ENCODE measurements around the gene SLC44A3. TPM values are rescaled to one million over a fixed set of nuclear protein-coding genes. Genes with fewer than 3 reads are reported as not detected.

The SLC44A3 gene
- polyA plus RNA-seq, 2 of the 4 experiments (the other 2 are of a cell fraction), result 1.9 to 5.4 TPM

GRCh38 chr1:94863919-94864318 lies 43.8 kb downstream of the SLC44A3 start:
- WGBS (ENCODE audit: missing lambda C conversion rate), result 0% methylated on average over 4 of the region's 4 CpGs
- no peaks in the 10 kb centered on the region for H3K9me3 ChIP-seq
- FAIRE-seq (peak; percentile 36), DNase-seq (ENCODE audit: low read depth in 1 of 2, low spot score in 1 of 2) (peak; percentile 62 to 64), ATAC-seq (peak; percentile 88 to 94)
- POLR2A ChIA-PET, result interaction anchor here (0.6 to 1.9 kb wide), 2 partner anchors 9 to 122 kb away, joined by 4 to 5 read pairs; no protein-coding TSS in a partner anchor
- peaks cover 37% of the 10 kb centered on the region for H3K4me1 ChIP-seq
- peak overlapping the region; percentile 28 for H3K4me3 ChIP-seq
- CTCF ChIA-PET, result interaction anchor here (0.9 to 7.5 kb wide), 4 partner anchors 10 to 180 kb away, joined by 3 to 51 read pairs (median 32); no protein-coding TSS in a partner anchor
- H3K4me2 ChIP-seq, result peak overlapping the region; percentile 88
- TF ChIP-seq EP300 (IDR thresholded peaks at IDR 0.05) (no peak), RCOR1 (IDR thresholded peaks at IDR 0.05; ENCODE audit: low read depth, low read length) (no peak), SMC3 (IDR thresholded peaks at IDR 0.05) (peak; percentile 7; the same call in 1 of the 3 replicates), ZNF302 (CRISPR knock-in tag; IDR thresholded peaks at IDR 0.05) (no peak), MYC (IDR thresholded peaks at IDR 0.05; ENCODE audit: borderline replicate concordance, low read length) (no peak), TP53 (CRISPR knock-in tag; IDR thresholded peaks at IDR 0.05) (no peak), EHF (CRISPR knock-in tag; IDR thresholded peaks at IDR 0.05) (no peak), EHMT2 (IDR thresholded peaks at IDR 0.05; ENCODE audit: low read depth) (no peak), NR3C1 (IDR thresholded peaks at IDR 0.05) (no peak), USF2 (IDR thresholded peaks at IDR 0.05) (no peak), TFCP2L1 (CRISPR knock-in tag; IDR thresholded peaks at IDR 0.05) (no peak), BHLHE40 (IDR thresholded peaks at IDR 0.05; ENCODE audit: low read depth, low read length) (no peak), FOSL2 (IDR thresholded peaks at IDR 0.05) (peak; percentile 67), FOSL2 (CRISPR knock-in tag; IDR thresholded peaks at IDR 0.05) (peak; percentile 80), MAZ (IDR thresholded peaks at IDR 0.05; ENCODE audit: borderline replicate concordance, low read depth, low read length) (no peak), JUNB (IDR thresholded peaks at IDR 0.05) (peak; percentile 65), JUN (IDR thresholded peaks at IDR 0.05) (peak; percentile 22 to 45; a peak in 1 of 5 replicates), NPAS2 (CRISPR knock-in tag; IDR thresholded peaks at IDR 0.05; ENCODE audit: borderline replicate concordance) (no peak), ELK1 (IDR thresholded peaks at IDR 0.05; ENCODE audit: low read depth, low read length) (no peak), HOXB13 (CRISPR knock-in tag; IDR thresholded peaks at IDR 0.05; ENCODE audit: low read depth) (no peak)
- peak overlapping the region; percentile 77 to 85 for H3K27ac ChIP-seq

- ATAC-seq, result peak in 1 of 2 experiments; percentile 58; a peak in 3 of 6 replicates
- H3K4me3 ChIP-seq, result peak overlapping the region; percentile 28
- no peaks in the 10 kb centered on the region for H3K9me3 ChIP-seq
- peak overlapping the region; percentile 77 to 85 for H3K27ac ChIP-seq
- CTCF ChIA-PET, result interaction anchor here (0.8 to 7.5 kb wide), 7 partner anchors 8 to 179 kb away, joined by 3 to 51 read pairs (median 5); no protein-coding TSS in a partner anchor
- DNase-seq (ENCODE audit: low read depth in 1 of 2, low spot score in 1 of 2), result peak in 1 of 2 experiments; percentile 2
- 5% methylated on average over 9 of the region's 9 CpGs for WGBS (ENCODE audit: missing lambda C conversion rate)
- TF ChIP-seq EP300 (IDR thresholded peaks at IDR 0.05), result no peak
- peaks cover 37% of the 10 kb centered on the region for H3K4me1 ChIP-seq
- POLR2A ChIA-PET, result interaction anchor here (1.9 kb wide), 1 partner anchor 10 kb away, joined by 4 read pairs; no protein-coding TSS in a partner anchor
- H3K4me2 ChIP-seq, result peak overlapping the region; percentile 88
- no peak for FAIRE-seq
Observed at GRCh38 chr1:94864821-94865220, 44.7 kb downstream of the SLC44A3 start.

GRCh38 chr1:94865360-94865759 lies 45.2 kb downstream of the SLC44A3 start:
- no peaks in the 10 kb centered on the region for H3K9me3 ChIP-seq
- POLR2A ChIA-PET, result interaction anchor here (1.9 kb wide), 1 partner anchor 11 kb away, joined by 4 read pairs; no protein-coding TSS in a partner anchor
- peak overlapping the region; percentile 77 to 85 for H3K27ac ChIP-seq
- H3K4me2 ChIP-seq, result peak overlapping the region; percentile 88
- WGBS (ENCODE audit: missing lambda C conversion rate), result 71% methylated on average over 4 of the region's 4 CpGs
- DNase-seq (ENCODE audit: low read depth in 1 of 2, low spot score in 1 of 2), result no peak
- no peak for FAIRE-seq
- ATAC-seq, result 0 out of 6 replicates have a peak, but pooled peaks of 1 of the 2 experiments have one; percentile 25
- CTCF ChIA-PET, result interaction anchor here (0.8 to 7.5 kb wide), 5 partner anchors 8 to 179 kb away, joined by 3 to 51 read pairs (median 5); no protein-coding TSS in a partner anchor
- peaks cover 37% of the 10 kb centered on the region for H3K4me1 ChIP-seq
- H3K4me3 ChIP-seq, result no peak overlapping the region
- TF ChIP-seq FOSB (CRISPR knock-in tag; IDR thresholded peaks at IDR 0.05), result no peak
- TF ChIP-seq BCL3 (IDR thresholded peaks at IDR 0.05), result no peak
- no peak for TF ChIP-seq NR3C1 (IDR thresholded peaks at IDR 0.05)
- TF ChIP-seq MYC (IDR thresholded peaks at IDR 0.05; ENCODE audit: borderline replicate concordance, low read length), result no peak
- TF ChIP-seq HOXB5 (CRISPR knock-in tag; IDR thresholded peaks at IDR 0.05), result no peak
- TF ChIP-seq RAD21 (conservative IDR thresholded peaks at IDR 0.05 in 1 of 2, IDR thresholded peaks at IDR 0.05 in 1 of 2), result no peak
- TF ChIP-seq SMC3 (IDR thresholded peaks at IDR 0.05), result no peak
- TF ChIP-seq MAX (IDR thresholded peaks at IDR 0.05), result no peak
- TF ChIP-seq EP300 (IDR thresholded peaks at IDR 0.05), result no peak
- no peak for TF ChIP-seq RFX5 (IDR thresholded peaks at IDR 0.05)
- TF ChIP-seq KDM1A (IDR thresholded peaks at IDR 0.05; ENCODE audit: low read depth), result no peak
- no peak for TF ChIP-seq PBX3 (IDR thresholded peaks at IDR 0.05)
- no peak for TF ChIP-seq HOXA7 (CRISPR knock-in tag; IDR thresholded peaks at IDR 0.05)
- TF ChIP-seq JUNB (IDR thresholded peaks at IDR 0.05), result no peak
